Thymus (tissue), 11 donors: ENCODE data around the gene THUMPD2. TPM values are rescaled to one million over a fixed set of nuclear protein-coding genes. Genes with fewer than 3 reads are reported as not detected.

Experiments
- DNase-seq, 9 donors: peaks; one replicate each; pipeline ENCODE4 v3.0.0-alpha.2; 2013; ENCODE audit warnings: low spot score in 9 of 9, low read depth in 6 of 9, missing footprints in 1 of 9
- H3K27ac ChIP-seq, 2 donors: one replicate each; pipeline ENCODE4 v1.5.1; 2013; ENCODE audit warnings: control low read depth in 1 of 2, low read depth in 1 of 2, low read length in 1 of 2, mild to moderate bottlenecking in 1 of 2, moderate library complexity in 1 of 2
- H3K27me3 ChIP-seq, 2 donors: one replicate each; pipeline ENCODE4 v1.5.1; 2013; ENCODE audit warnings: low read length in 1 of 2; ENCODE audit not compliant: control insufficient read depth in 2 of 2, insufficient read depth in 1 of 2
- H3K36me3 ChIP-seq, 2 donors: one replicate each; pipeline ENCODE4 v1.5.1; 2013; ENCODE audit warnings: low read length in 1 of 2, mild to moderate bottlenecking in 1 of 2, moderate library complexity in 1 of 2; ENCODE audit not compliant: control insufficient read depth in 2 of 2, insufficient read depth in 2 of 2
- H3K4me1 ChIP-seq, 2 donors: one replicate each; pipeline ENCODE4 v1.5.1; 2013; ENCODE audit warnings: low read length in 2 of 2; ENCODE audit not compliant: control insufficient read depth in 2 of 2, insufficient read depth in 2 of 2
- H3K4me3 ChIP-seq, 2 donors: one replicate each; pipeline ENCODE4 v1.5.1; 2013; ENCODE audit warnings: low read length in 2 of 2, control low read depth in 1 of 2, mild to moderate bottlenecking in 1 of 2
- H3K9me3 ChIP-seq, 2 donors: one replicate each; pipeline ENCODE4 v1.5.1; 2013; ENCODE audit warnings: low read length in 1 of 2, mild to moderate bottlenecking in 1 of 2; ENCODE audit not compliant: control insufficient read depth in 2 of 2, insufficient read depth in 1 of 2
- WGBS: extraction: QIAGEN DNeasy Blood & Tissue Kit; methylation state at CpG from one replicate; pipeline ENCODE4 v1.1.7; 2013; 5-methylcytosine and 5-hydroxymethylcytosine counted together
- polyA plus RNA-seq: library from polyadenylated mRNA; stranded (reverse); fragments of 200-250 nt; gene quantifications from one replicate; pipeline ENCODE4 v1.2.3, GENCODE V29; 2013
- total RNA-seq: library from RNA; stranded (reverse); fragments of 120-200 nt; gene quantifications from one replicate; pipeline ENCODE4 v1.2.4, GENCODE V29; 2013
- donor health status: healthy.

THUMPD2 gene
- total and polyA plus RNA-seq, 2 donors: 18.2 to 31.1 TPM

DNA sequence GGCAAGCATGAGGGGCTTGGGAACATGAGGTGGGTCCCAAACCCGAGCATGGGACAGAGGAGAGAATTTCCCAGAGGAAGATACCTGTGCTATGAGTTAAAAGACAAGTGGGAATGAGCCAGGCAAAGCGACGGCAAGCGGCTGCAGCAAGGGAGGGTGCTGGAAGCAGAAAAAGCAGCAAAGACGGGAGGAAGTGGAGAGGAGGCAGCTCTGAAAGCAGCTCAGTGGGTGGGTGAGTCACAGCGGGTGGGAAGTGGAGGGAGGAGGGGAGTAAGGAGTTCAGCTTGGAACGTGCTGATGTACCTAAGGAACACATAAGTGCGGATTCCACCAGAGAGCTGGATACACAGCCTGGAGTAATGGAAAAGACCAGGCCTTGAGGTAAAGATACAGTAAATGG lies 41.4 kb downstream of the THUMPD2 start:
- Histone ChIP-seq H3K9me3 (no peaks in the 10 kb centered on the region), H3K27me3 (no peaks in the 10 kb centered on the region), H3K4me3 (no peak overlapping the region), H3K4me1 (no peaks in the 10 kb centered on the region), H3K36me3 (peaks cover 31 to 69% of the 10 kb centered on the region in 2 donors), H3K27ac (no peak overlapping the region)
- DNase-seq: no peak
- WGBS: 97% methylated on average over 8 of the region's 8 CpGs

DNA sequence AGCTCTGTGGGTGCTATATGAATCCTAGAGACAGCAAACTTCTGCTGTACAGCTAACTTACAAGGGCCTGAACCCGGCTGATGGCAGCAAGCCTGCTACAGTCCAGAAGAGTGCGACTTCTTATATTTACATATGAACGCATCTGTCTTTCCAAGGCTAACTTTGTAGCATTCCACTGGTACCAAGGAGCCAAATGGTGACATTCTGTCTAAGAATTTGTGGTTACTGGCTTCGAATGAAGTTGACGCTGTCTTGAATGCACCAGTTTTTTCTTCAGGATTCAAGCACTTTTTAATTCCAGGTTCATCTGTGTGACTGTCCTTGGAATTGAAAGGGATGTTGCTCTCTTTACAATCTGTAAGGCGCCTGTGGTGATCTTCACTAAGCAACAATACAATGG lies 42.4 kb downstream of the THUMPD2 start:
- Histone ChIP-seq H3K4me1 (no peaks in the 10 kb centered on the region), H3K27me3 (no peaks in the 10 kb centered on the region), H3K4me3 (no peak overlapping the region), H3K27ac (no peak overlapping the region), H3K36me3 (peaks cover 30 to 66% of the 10 kb centered on the region in 2 donors), H3K9me3 (no peaks in the 10 kb centered on the region)
- 98% methylated on average over 6 of the region's 6 CpGs for WGBS
- no peak for DNase-seq

DNA sequence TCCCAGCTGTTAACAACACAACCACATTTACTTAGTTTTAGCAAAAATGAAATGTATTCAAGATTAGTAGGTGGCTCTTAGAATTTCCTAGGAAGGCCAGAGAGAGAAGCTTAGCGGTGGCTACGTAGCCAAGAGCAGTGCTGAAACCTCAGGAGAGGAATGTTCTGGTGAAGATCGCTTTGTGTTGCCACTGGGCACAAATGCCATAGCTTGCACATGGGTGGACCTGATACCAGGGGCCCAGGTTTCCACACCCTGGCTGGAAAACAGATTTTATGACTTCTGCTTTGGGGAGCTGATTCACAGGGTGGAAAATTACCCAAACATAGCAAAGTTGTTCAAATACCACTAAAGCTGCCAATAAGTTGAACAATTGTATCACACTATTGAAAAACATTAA lies 43.4 kb downstream of the THUMPD2 start:
- no peak overlapping the region for H3K27ac ChIP-seq
- no peaks in the 10 kb centered on the region for H3K27me3 ChIP-seq
- peaks cover 30 to 61% of the 10 kb centered on the region in 2 donors for H3K36me3 ChIP-seq
- 98% methylated on average over 3 of the region's 3 CpGs for WGBS
- no peak for DNase-seq
- no peaks in the 10 kb centered on the region for H3K9me3 ChIP-seq
- no peaks in the 10 kb centered on the region for H3K4me1 ChIP-seq
- no peak overlapping the region for H3K4me3 ChIP-seq

DNA sequence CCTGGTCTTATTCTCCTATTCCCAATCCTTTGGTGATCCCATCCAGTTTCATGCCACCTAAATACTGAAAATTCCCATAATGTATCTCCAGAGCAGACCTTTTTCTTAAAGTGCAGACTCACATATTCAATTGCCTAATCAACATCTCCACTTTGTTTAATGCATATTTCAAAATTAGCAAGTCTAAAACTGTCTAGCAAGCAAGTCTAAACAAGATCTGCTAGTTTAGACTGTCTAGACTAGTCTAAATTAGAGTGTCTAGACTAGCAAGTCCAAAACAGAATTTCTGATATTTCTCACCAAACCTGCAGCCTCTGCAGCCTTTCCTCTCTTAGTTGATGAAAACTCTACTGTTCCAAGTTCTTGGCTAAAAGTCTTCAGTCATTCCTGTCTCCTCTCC lies 44.6 kb downstream of the THUMPD2 start:
- no peak overlapping the region for H3K4me3 ChIP-seq
- H3K27ac ChIP-seq: no peak overlapping the region
- H3K4me1 ChIP-seq: no peaks in the 10 kb centered on the region
- no peaks in the 10 kb centered on the region for H3K27me3 ChIP-seq
- DNase-seq: no peak
- H3K36me3 ChIP-seq: peaks cover 33 to 55% of the 10 kb centered on the region in 2 donors
- H3K9me3 ChIP-seq: no peaks in the 10 kb centered on the region

DNA sequence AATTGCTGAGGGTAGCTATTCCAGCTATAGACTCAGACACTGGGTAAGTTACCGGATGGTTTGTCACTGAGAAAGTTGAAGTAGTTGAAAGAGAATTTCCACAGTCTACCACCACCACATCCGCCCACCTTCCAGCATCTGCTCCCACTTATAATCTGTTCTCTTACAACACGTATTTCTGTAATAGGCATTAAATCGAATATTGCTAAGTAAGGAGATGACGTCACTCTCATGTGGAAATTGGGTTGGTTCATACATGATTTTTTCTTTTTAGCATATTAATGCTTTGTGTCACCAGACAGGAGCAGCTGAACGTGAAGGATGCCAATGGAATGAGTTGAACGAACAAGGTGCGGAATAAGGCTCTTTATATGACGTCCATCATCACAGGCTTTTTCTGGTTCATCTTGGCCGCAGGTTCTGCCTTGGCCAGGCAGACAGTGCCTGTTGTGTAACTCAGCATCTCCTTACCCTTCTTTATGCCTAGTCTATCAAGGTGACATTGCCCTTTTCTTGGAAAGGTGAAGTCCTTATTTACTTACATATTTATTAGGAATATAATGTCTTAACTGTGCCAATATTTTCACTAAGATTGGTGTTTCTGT lies 45.9 kb downstream of the THUMPD2 start:
- Histone ChIP-seq H3K9me3 (no peaks in the 10 kb centered on the region), H3K27me3 (no peaks in the 10 kb centered on the region), H3K36me3 (peaks cover 32 to 44% of the 10 kb centered on the region in 2 donors), H3K27ac (no peak overlapping the region), H3K4me1 (no peaks in the 10 kb centered on the region), H3K4me3 (no peak overlapping the region)
- DNase-seq: no peak
- 98% methylated on average over 10 of the region's 10 CpGs for WGBS

DNA sequence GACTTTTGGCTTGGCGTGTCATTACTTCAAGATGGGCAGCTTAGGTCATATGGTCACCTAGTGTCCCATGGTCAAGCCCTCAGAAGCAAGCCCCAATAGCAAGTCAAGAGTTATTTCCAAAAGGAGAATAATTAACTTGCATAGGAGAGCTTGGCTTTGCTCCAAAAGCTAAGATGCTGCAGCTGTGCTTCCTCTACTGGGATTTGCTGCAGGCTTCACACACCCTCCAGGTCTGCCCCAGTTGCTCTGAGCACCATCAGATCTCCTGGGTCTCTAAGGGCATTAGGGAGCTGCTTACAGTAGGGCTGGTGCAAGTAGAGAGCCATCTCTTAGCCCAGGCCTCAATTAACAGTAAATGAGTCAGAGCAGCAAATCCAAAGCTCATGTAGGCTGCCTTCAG lies 46.6 kb downstream of the THUMPD2 start:
- Histone ChIP-seq H3K27me3 (no peaks in the 10 kb centered on the region), H3K27ac (no peak overlapping the region), H3K4me3 (no peak overlapping the region), H3K36me3 (peaks cover 25 to 37% of the 10 kb centered on the region in 2 donors), H3K4me1 (no peaks in the 10 kb centered on the region), H3K9me3 (no peaks in the 10 kb centered on the region)
- 95% methylated on average over 1 of the region's 1 CpG for WGBS
- no peak for DNase-seq

DNA sequence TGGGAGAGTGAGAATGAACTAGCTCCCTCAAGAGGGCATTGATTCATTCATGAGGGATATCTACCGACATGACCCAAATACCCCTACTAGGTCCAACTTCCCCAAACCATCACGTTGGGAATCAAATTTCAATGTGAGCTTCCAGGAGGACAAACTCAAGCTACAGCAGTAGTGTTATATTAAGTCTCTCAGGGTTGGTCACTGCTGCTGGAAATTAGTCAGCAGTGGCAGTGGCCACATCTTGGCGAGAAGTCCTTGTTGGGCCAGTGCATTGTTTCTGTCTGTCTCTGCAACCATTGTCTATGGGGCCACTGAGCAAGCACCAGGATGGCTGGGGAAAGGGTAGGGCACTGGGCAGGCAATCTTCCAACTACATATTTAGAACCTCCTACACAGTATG lies 47.5 kb downstream of the THUMPD2 start:
- H3K36me3 ChIP-seq: peaks cover 18 to 30% of the 10 kb centered on the region in 2 donors
- WGBS: 96% methylated on average over 3 of the region's 3 CpGs
- no peak for DNase-seq

DNA sequence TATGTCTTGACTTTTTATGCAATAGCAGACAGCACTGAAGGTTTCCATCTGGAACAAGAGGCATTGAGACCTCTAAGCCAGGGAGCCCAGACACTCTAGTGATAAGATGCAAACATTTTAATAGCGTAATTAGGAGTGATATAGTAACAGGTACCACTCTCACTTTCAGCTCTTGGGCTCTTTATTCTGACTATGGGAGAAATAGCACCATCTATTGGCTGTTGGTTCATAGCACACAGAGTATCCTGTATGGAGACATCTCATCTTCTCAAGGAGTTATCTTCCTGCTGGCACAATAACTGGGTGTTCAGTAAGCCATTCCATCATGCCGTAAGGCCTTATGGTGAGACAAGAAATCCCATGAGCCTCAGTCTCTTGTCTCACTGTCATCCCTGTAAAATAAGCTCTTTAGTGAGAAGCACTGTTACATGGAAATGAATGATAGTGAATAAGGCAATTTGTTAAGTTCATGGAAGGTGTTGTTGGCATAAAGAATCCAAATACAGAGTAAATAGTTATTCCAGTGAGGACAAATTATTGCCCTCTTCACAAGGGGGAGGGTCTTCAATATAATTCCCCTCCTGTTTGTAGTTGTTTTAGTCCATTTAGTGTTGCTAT lies 48.3 kb downstream of the THUMPD2 start:
- DNase-seq: peak in 4 of 9 donors; percentile 2 to 49 (median 11)
- Histone ChIP-seq H3K27ac (no peak overlapping the region), H3K9me3 (no peaks in the 10 kb centered on the region), H3K4me3 (no peak overlapping the region), H3K27me3 (no peaks in the 10 kb centered on the region), H3K36me3 (peaks cover 16 to 23% of the 10 kb centered on the region in 2 donors), H3K4me1 (no peaks in the 10 kb centered on the region)
- WGBS: 97% methylated on average over 2 of the region's 2 CpGs

More for the DNA sequence above, 47.5 kb downstream of the THUMPD2 start:
- Histone ChIP-seq H3K27ac (no peak overlapping the region), H3K4me3 (no peak overlapping the region), H3K4me1 (no peaks in the 10 kb centered on the region), H3K27me3 (no peaks in the 10 kb centered on the region), H3K9me3 (no peaks in the 10 kb centered on the region)

DNA sequence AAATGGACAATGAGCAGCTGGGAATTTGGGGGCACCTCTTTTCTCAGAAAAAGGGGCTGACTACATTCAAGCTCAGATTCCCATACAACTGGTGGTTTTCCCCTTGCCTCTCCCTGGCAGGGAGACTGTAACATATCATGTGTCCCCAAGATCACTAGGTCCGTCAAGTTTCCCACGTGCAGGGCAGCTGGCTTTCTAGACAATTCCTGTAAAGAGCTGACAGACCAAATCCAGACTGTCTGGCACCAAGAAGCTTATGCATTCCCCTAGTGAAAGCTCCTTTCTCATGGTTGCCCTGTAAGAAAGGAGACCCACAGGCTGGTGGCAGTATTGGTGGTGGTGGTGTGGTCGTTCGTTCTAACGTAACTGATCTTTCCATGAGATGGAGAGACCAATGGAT lies 48.8 kb downstream of the THUMPD2 start:
- no peak for DNase-seq
- no peaks in the 10 kb centered on the region for H3K27me3 ChIP-seq
- 97% methylated on average over 5 of the region's 5 CpGs for WGBS

More for the DNA sequence above, 48.8 kb downstream of the THUMPD2 start:
- Histone ChIP-seq H3K4me3 (no peak overlapping the region), H3K27ac (no peak overlapping the region), H3K36me3 (peaks cover 12 to 18% of the 10 kb centered on the region in 2 donors), H3K4me1 (no peaks in the 10 kb centered on the region), H3K9me3 (no peaks in the 10 kb centered on the region)
